Mucosa of descending colon (tissue), 3 donors: ENCODE results near the gene SLC11A1. TPM values are rescaled to one million over a fixed set of nuclear protein-coding genes. Genes with fewer than 3 reads are reported as not detected.

Experiments used
- ATAC-seq: fragments of 200-7000 bp; cut with Tn5 transposase; one replicate; pipeline ENCODE4 v1.9.1; 2020; ENCODE audit warnings: mild to moderate bottlenecking, moderate library complexity
- DNase-seq, 3 donors: peaks; one replicate each; pipeline ENCODE4 v3.0.0-alpha.2; 2020
- H3K36me3 ChIP-seq: fragments of 200-600 bp; one replicate; pipeline ENCODE4 v1.8.0; 2021; ENCODE audit warnings: low read depth, mild to moderate bottlenecking
- H3K4me1 ChIP-seq: fragments of 200-600 bp; one replicate; pipeline ENCODE4 v1.8.0; 2021; ENCODE audit warnings: low read depth, mild to moderate bottlenecking
- H3K4me3 ChIP-seq: fragments of 200-600 bp; one replicate; pipeline ENCODE4 v1.8.0; 2021; ENCODE audit warnings: mild to moderate bottlenecking
- H3K9me3 ChIP-seq: fragments of 200-600 bp; one replicate; pipeline ENCODE4 v1.8.0; 2021; ENCODE audit warnings: mild to moderate bottlenecking
- CTCF ChIP-seq: fragments of 200-600 bp; IDR thresholded peaks from one replicate; pipeline ENCODE4 v1.8.0; 2022; ENCODE audit warnings: antibody characterized with exemption, mild to moderate bottlenecking
- intact Hi-C, 2 donors: fragments of 100-400 bp; cut with DNase I in 1 of 2; cut with micrococcal nuclease in 1 of 2; formaldehyde crosslinking; loops; one replicate each; pipeline versions ENCODE4 v1.11.0 to v1.11.1; 2022; cut with DNase I, micrococcal nuclease
- long read RNA-seq, 2 donors: library from polyadenylated mRNA; unstranded; transcript quantifications; one replicate each; pipeline ENCODE4 v2.0.0, GENCODE V29; 2019 to 2021
- total RNA-seq, 3 donors: library from RNA; stranded (reverse); fragmentation: NEBNext Ultra II Directional in 2 of 3; extraction: Animal tissue kit (Norgen Biotek cat#: 25700) in 2 of 3; gene quantifications; one replicate each; pipeline versions ENCODE4 v1.2.1 to v1.2.4, GENCODE V29; 2021 to 2023
- donor health status: DM: no; HTN: no; CAD: no; lungs with moderate emphysema.
- donor health status: DM: no; HTN: no; CAD: no.
- donor health status: DM: no; HTN: yes; CAD: no.

The SLC11A1 gene
- total RNA-seq = 1 to 10 TPM; 1.2 to 7.8 (median 5.3) TPM
- long read RNA-seq, donor 1, partial matches to known transcripts = 1 of 3 reads
- long read RNA-seq, donor 1, other reads (novel, unspliced or antisense) = 0 of 3 reads
- long read RNA-seq, donor 2, partial matches to known transcripts = 0 of 2 reads
- long read RNA-seq, donor 2, other reads (novel, unspliced or antisense) = 2 of 2 reads

DNA sequence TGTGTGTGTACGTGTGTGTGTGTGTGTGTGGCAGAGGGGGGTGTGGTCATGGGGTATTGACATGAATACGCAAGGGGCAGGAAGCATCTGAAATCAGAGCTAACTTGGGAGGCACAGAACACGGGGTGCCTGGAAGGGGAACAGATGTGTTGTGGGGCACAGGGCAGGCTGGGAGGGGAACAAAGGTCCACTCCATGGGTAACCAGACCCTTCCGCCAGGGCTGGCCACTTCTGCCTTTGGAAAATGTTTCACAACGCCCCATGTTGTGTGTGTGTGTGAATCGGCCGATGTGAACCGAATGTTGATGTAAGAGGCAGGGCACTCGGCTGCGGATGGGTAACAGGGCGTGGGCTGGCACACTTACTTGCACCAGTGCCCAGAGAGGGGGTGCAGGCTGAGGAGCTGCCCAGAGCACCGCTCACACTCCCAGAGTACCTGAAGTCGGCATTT lies at the start of gene SLC11A1:
SLC11A1 (plus strand) TSS at position 358 of the 451 bp plus-strand sequence. CDS start 96 bp downstream, outside the sequence.
- DNase-seq = peak in 1 of 3 donors; percentile 72
- intact Hi-C loops = no loop called here
- H3K4me3 ChIP-seq = no peak within 1 kb of the TSS

GRCh38 chr2:218332288-218332687 lies 49.8 kb upstream of the SLC11A1 start:
- no peaks in the 10 kb centered on the region for H3K36me3 ChIP-seq
- DNase-seq = no peak
- H3K4me3 ChIP-seq = no peak overlapping the region
- H3K4me1 ChIP-seq = no peaks in the 10 kb centered on the region
- no peaks in the 10 kb centered on the region for H3K9me3 ChIP-seq
- intact Hi-C loops = no loop called here
- no peak for TF ChIP-seq CTCF
- ATAC-seq = peak; percentile 22

More for the DNA sequence above, at the start of gene SLC11A1:
- H3K9me3 ChIP-seq = no peaks in the 10 kb centered on the region
- no peak for TF ChIP-seq CTCF
- peak; percentile 56 for ATAC-seq
- H3K36me3 ChIP-seq = no peaks in the 10 kb centered on the region
- H3K4me1 ChIP-seq = no peaks in the 10 kb centered on the region

GRCh38 chr2:218332920-218333645 lies 49.0 kb upstream of the SLC11A1 start:
- DNase-seq (no peak), ATAC-seq (peak; percentile 53)
- Histone ChIP-seq H3K4me1 (no peaks in the 10 kb centered on the region), H3K9me3 (no peaks in the 10 kb centered on the region), H3K36me3 (no peaks in the 10 kb centered on the region), H3K4me3 (no peak overlapping the region)
- intact Hi-C loops = no loop called here
- TF ChIP-seq CTCF = no peak

GRCh38 chr2:218334531-218334930 lies 47.5 kb upstream of the SLC11A1 start:
- intact Hi-C loops = no loop called here
- DNase-seq = no peak
- Histone ChIP-seq H3K4me1 (no peaks in the 10 kb centered on the region), H3K4me3 (no peak overlapping the region), H3K9me3 (no peaks in the 10 kb centered on the region), H3K36me3 (no peaks in the 10 kb centered on the region)
- no peak for ATAC-seq
- TF ChIP-seq CTCF = no peak

- Histone ChIP-seq H3K36me3 (no peaks in the 10 kb centered on the region), H3K9me3 (no peaks in the 10 kb centered on the region), H3K4me1 (no peaks in the 10 kb centered on the region), H3K4me3 (no peak overlapping the region)
- no peak for TF ChIP-seq CTCF
- intact Hi-C loops = no loop called here
- DNase-seq (peak in 1 of 3 donors; percentile 38), ATAC-seq (no peak)
Measured at GRCh38 chr2:218340656-218341055, 41.4 kb upstream of the SLC11A1 start.
